HepG2 (cell line): ENCODE measurements around the gene HAND1. TPM values are rescaled to one million over a fixed set of nuclear protein-coding genes. Genes with fewer than 3 reads are reported as not detected.
"Not testable (repeated sequence)": the region's sequence is repeated elsewhere in the genome, so short reads cannot be mapped to it uniquely, and the experiment has no call there.

Experiments used
- ATAC-seq: fragments of 200-7000 bp; cut with Tn5 transposase; 3 replicates; pipeline ENCODE4 v1.9.1; 2020; ENCODE audit warnings: mild to moderate bottlenecking, moderate library complexity
- BruUV-seq: library from RNA; stranded (reverse); fragments of 400-500 nt; replicated peaks from 2 replicates; lab custom pipeline; 2021; lab: Mats Ljungman, UMichigan
- CTCF ChIA-PET: fragments of 300-600 bp; formaldehyde crosslinking; extraction: SDS; loops from one replicate; lab custom pipeline; 2021; ENCODE audit warnings: low total read pairs, inconsistent platforms, low intra/inter-chr PET ratio; lab: Yijun Ruan, JAX
- POLR2A ChIA-PET: fragments of 350-600 bp; sonication (Branson Sonifier 250); formaldehyde crosslinking; loops from one replicate; lab custom pipeline; 2020; ENCODE audit warnings: antibody characterized with exemption, inconsistent platforms; lab: Yijun Ruan, JAX
- DNase-seq: peaks from one replicate; pipeline ENCODE4 v3.0.0-alpha.2; 2015; ENCODE audit warnings: low spot score
- FAIRE-seq: peaks from 3 replicates; lab custom pipeline; 2011; peaks lifted over from hg19 to GRCh38; lab: Jason Lieb, UNC
- H2AFZ ChIP-seq: one replicate; pipeline ENCODE4 v1.6.1; 2011; ENCODE audit warnings: low read length, inconsistent platforms
- H3K27ac ChIP-seq: fragments of 300-600 bp; 3 replicates; pipeline ENCODE4 v1.8.0; 2011; ENCODE audit warnings: mixed run types, mild to moderate bottlenecking, mixed read lengths, low read length, inconsistent platforms; ENCODE audit not compliant: insufficient read depth; ENCODE audit errors: extremely low read length
- H3K27me3 ChIP-seq, 2 experiments: fragments of 200-600 bp in 1 of 2; 2 replicates in 1 of 2; 3 replicates in 1 of 2; pipeline versions ENCODE4 v1.6.0 to v1.8.0; 2011; ENCODE audit warnings: low read length in 2 of 2, mild to moderate bottlenecking in 2 of 2, moderate library complexity in 2 of 2, inconsistent platforms in 1 of 2; ENCODE audit not compliant: insufficient read depth in 2 of 2, control insufficient read depth in 1 of 2
- H3K36me3 ChIP-seq, 2 experiments: fragments of 200-600 bp in 1 of 2; replicated peaks in 1 of 2; 2 replicates in 1 of 2; 3 replicates in 1 of 2; pipeline versions ENCODE4 v1.5.1 to v1.8.0; 2011; ENCODE audit warnings: low read length in 2 of 2, inconsistent platforms in 1 of 2; ENCODE audit not compliant: insufficient read depth in 2 of 2, control insufficient read depth in 1 of 2
- H3K4me1 ChIP-seq: 2 replicates; pipeline ENCODE4 v1.5.1; 2012; ENCODE audit warnings: low read length, inconsistent platforms; ENCODE audit not compliant: insufficient read depth
- H3K4me2 ChIP-seq: 2 replicates; pipeline ENCODE4 v1.6.0; 2011; ENCODE audit warnings: low read depth, low read length, inconsistent platforms
- H3K4me3 ChIP-seq, 3 experiments: fragments of 200-600 bp in 1 of 3; sonication (generic), shearing (Covaris generic) in 1 of 3; replicated peaks in 1 of 3; 2 replicates each; pipeline ENCODE4 v1.5.1; 2011 to 2016; ENCODE audit warnings: low read length in 3 of 3, inconsistent platforms in 2 of 3, low read depth in 2 of 3, mild to moderate bottlenecking in 2 of 3, control low read depth in 1 of 3, mixed read lengths in 1 of 3; ENCODE audit not compliant: insufficient read depth in 1 of 3
- H3K79me2 ChIP-seq: one replicate; pipeline ENCODE4 v1.6.1; 2011; ENCODE audit warnings: low read length, inconsistent platforms; ENCODE audit not compliant: insufficient read depth
- H3K9ac ChIP-seq: 2 replicates; pipeline ENCODE4 v1.6.0; 2011; ENCODE audit warnings: mild to moderate bottlenecking, low read depth, low read length, inconsistent platforms; ENCODE audit not compliant: insufficient read depth
- H3K9me3 ChIP-seq: 2 replicates; pipeline ENCODE4 v1.5.1; 2012; ENCODE audit warnings: mild to moderate bottlenecking, low read length
- H4K20me1 ChIP-seq: 2 replicates; pipeline ENCODE4 v1.6.0; 2011; ENCODE audit warnings: inconsistent platforms, mild to moderate bottlenecking, low read length, moderate library complexity; ENCODE audit not compliant: insufficient read depth
- CENPT ChIP-seq: sonication (generic); formaldehyde crosslinking; IDR thresholded peaks from 2 replicates; pipeline ENCODE4 v1.8.0; 2022; ENCODE audit warnings: low read depth, mild to moderate bottlenecking, moderate library complexity, missing genetic modification reagents
- EEA1 ChIP-seq: sonication (generic); formaldehyde crosslinking; IDR thresholded peaks from 2 replicates; pipeline ENCODE4 v1.5.1; 2020; ENCODE audit warnings: mild to moderate bottlenecking, missing genetic modification reagents, borderline replicate concordance
- ERF ChIP-seq: IDR thresholded peaks from 2 replicates; pipeline ENCODE4 v1.6.1; 2018; ENCODE audit warnings: missing biosample characterization, missing genetic modification reagents
- HNF4G ChIP-seq, 2 experiments: sonication (generic) in 1 of 2; formaldehyde crosslinking in 1 of 2; IDR thresholded peaks; 2 replicates each; pipeline versions ENCODE4 v1.4.0 to v1.6.1; 2011 to 2020; ENCODE audit warnings: borderline replicate concordance in 2 of 2, low read depth in 2 of 2, mild to moderate bottlenecking in 2 of 2, low read length in 1 of 2, missing genetic modification reagents in 1 of 2, moderate library complexity in 1 of 2
- PRDM10 ChIP-seq: sonication (generic); formaldehyde crosslinking; IDR thresholded peaks from 2 replicates; pipeline ENCODE4 v1.4.0; 2020; ENCODE audit warnings: low read depth, missing genetic modification reagents
- RBM22 ChIP-seq: fragments of 200-400 bp; formaldehyde crosslinking; optimal IDR thresholded peaks from 2 replicates; pipeline ENCODE3; 2017; ENCODE audit warnings: mild to moderate bottlenecking, low read length, moderate library complexity
- TBX3 ChIP-seq: fragments of 450-650 bp; IDR thresholded peaks from 2 replicates; pipeline ENCODE4 v1.6.1; 2017; ENCODE audit warnings: antibody characterized with exemption, mild to moderate bottlenecking, inconsistent platforms, borderline replicate concordance
- WGBS: methylation state at CpG from one replicate; pipeline ENCODE4 v1.1.6; 2017; ENCODE audit warnings: low lambda C conversion rate; 5-methylcytosine and 5-hydroxymethylcytosine counted together
- in situ Hi-C: cut with HindIII; loops from 2 replicates; pipeline ENCODE4 v1.10.0; 2017; ENCODE audit warnings: low pct_unique_long_range_greater_than_20kb; ENCODE audit not compliant: extremely low pct_ligation_motif_present
- intact Hi-C: fragments of 100-400 bp; cut with micrococcal nuclease; formaldehyde crosslinking; loops from one replicate; pipeline ENCODE4 v1.10.0; 2022; ENCODE audit not compliant: unreplicated experiment
- polyA plus RNA-seq, 8 experiments: library from polyadenylated mRNA; depleted of rRNA in 3 of 8; stranded (reverse) in 7 of 8; unstranded in 1 of 8; fragments of >200 nt; fragmentation: Illumina TruSeq in 4 of 8; extraction: Trizol in 4 of 8; gene quantifications; 2 replicates each; pipeline versions ENCODE4 v1.2.1 to v1.2.3, GENCODE V29; 2011 to 2016; ENCODE audit warnings: low read depth in 4 of 8, missing spikeins in 1 of 8, mixed read lengths in 1 of 8; ENCODE audit not compliant: insufficient read depth in 1 of 8
- total RNA-seq, 5 experiments: library from RNA; depleted of rRNA; stranded (reverse); fragments of >200 nt; fragmentation: Illumina TruSeq; extraction: Trizol; gene quantifications; 2 replicates each; pipeline ENCODE4 v1.2.3, GENCODE V29; 2016; ENCODE audit warnings: low read depth in 1 of 5

The HAND1 gene
- total and polyA plus RNA-seq, 2 of the 13 experiments (the other 11 are each of a cell fraction or from before 2014, with no cell fraction given): not detected

DNA sequence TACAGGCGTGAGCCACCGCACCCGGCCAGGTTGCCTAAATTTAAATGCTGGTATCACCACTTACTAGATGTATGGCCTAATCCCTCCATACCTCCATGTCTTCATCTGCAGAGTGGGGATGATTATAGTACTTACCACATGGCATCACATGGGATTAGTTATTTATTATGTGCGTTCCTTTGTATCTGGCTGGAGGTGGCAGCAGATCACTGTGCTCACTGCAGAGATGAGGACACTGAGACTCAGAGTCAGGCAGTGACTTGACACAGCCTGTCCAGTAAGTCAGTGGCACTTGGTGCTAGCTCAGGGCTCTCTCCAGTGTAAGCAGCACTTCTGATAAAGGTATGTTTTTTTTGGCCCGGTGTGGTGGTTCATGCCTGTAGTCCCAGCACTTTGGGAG, 38.4 kb upstream of the HAND1 start (continued):
- no peak for TF ChIP-seq ERF (CRISPR knock-in tag)
- no peak for TF ChIP-seq CENPT (CRISPR knock-in tag)
- TF ChIP-seq HNF4G (IDR thresholded peaks at IDR 0.05; ENCODE audit: borderline replicate concordance, low read depth, low read length): no peak
- TF ChIP-seq HNF4G (CRISPR knock-in tag; IDR thresholded peaks at IDR 0.05; ENCODE audit: borderline replicate concordance, low read depth): no peak
- no peak for TF ChIP-seq PRDM10 (CRISPR knock-in tag)
- TF ChIP-seq EEA1 (CRISPR knock-in tag): no peak
- no peak for TF ChIP-seq RBM22
- TF ChIP-seq TBX3: no peak
- TF ChIP-seq, all 625 proteins: peak for 0

- H3K27ac ChIP-seq, H3K4me2 ChIP-seq, POLR2A ChIA-PET, CTCF ChIA-PET, H3K36me3 ChIP-seq, DNase-seq, in situ Hi-C loops, H3K4me3 ChIP-seq, H3K9me3 ChIP-seq, H2AFZ ChIP-seq, BruUV-seq, H3K79me2 ChIP-seq, H3K9ac ChIP-seq, H3K4me1 ChIP-seq, ATAC-seq, FAIRE-seq, H4K20me1 ChIP-seq: not testable (repeated sequence)
- intact Hi-C loops: loop anchor here (1.0 kb wide), 1 partner anchor 33 kb away; no protein-coding TSS in a partner anchor
- H3K27me3 ChIP-seq: peaks cover 0 to 10% of the 10 kb centered on the region in 2 experiments; a peak in 1 of 5 replicates
- WGBS: 36% methylated on average over 6 of the region's 6 CpGs
Observed at GRCh38 chr5:154515488-154515887, 37.5 kb upstream of the HAND1 start.
